AG04450 (cell line): ENCODE measurements around the gene ADAMTSL1. TPM values are rescaled to one million over a fixed set of nuclear protein-coding genes. Genes with fewer than 3 reads are reported as not detected.

Experiments
- CTCF ChIA-PET: fragments of 300-600, 350-600 bp; formaldehyde crosslinking; extraction: SDS; loops from one replicate; lab custom pipeline; 2022; ENCODE audit warnings: antibody characterized with exemption, inconsistent platforms; lab: Charles Lee
- POLR2A ChIA-PET: fragments of 350-600 bp; formaldehyde crosslinking; extraction: SDS; loops from one replicate; lab custom pipeline; 2021; ENCODE audit warnings: antibody characterized with exemption, inconsistent platforms; lab: Yijun Ruan, JAX
- DNase-seq: peaks from one replicate; pipeline ENCODE4 v3.0.0-alpha.2; 2011; ENCODE audit warnings: low read depth, low spot score
- H3K27ac ChIP-seq: one replicate; pipeline ENCODE4 v1.5.1; 2012; ENCODE audit warnings: low read depth, low read length, control low read depth
- H3K27me3 ChIP-seq: one replicate; pipeline ENCODE4 v1.6.0; 2012; ENCODE audit warnings: low read length; ENCODE audit not compliant: control insufficient read depth, insufficient read depth
- H3K4me3 ChIP-seq: 2 replicates; pipeline ENCODE4 v1.5.1; 2011; ENCODE audit warnings: mild to moderate bottlenecking, low read depth, low read length, control low read depth
- H3K9me3 ChIP-seq: 2 replicates; pipeline ENCODE4 v1.5.1; 2012; ENCODE audit warnings: low read length; ENCODE audit not compliant: control insufficient read depth, insufficient read depth
- polyA plus RNA-seq: library from polyadenylated mRNA; depleted of rRNA; stranded (reverse); fragments of >200 nt; gene quantifications from 2 replicates; pipeline ENCODE4 v1.2.3, GENCODE V29; 2011
- TF ChIP-seq, protein P1 (sequence below): IDR thresholded peaks from 2 replicates; pipeline ENCODE4 v1.5.1; 2011; ENCODE audit warnings: low read depth, low read length, control low read depth, inconsistent platforms

The ADAMTSL1 gene
- polyA plus RNA-seq, 1 experiment = 22.2 TPM

GRCh38 chr9:18452276-18452675 is 21.7 kb upstream of the ADAMTSL1 start:
- no peaks in the 10 kb centered on the region for H3K27me3 ChIP-seq
- H3K27ac ChIP-seq = no peak overlapping the region
- CTCF ChIA-PET = interaction anchor here (0.8 to 10.6 kb wide), 6 partner anchors 9 to 576 kb away, joined by 3 to 135 read pairs (median 3); no protein-coding TSS in a partner anchor
- no peak overlapping the region for H3K4me3 ChIP-seq
- H3K9me3 ChIP-seq = no peaks in the 10 kb centered on the region
- TF ChIP-seq, protein P1, sequence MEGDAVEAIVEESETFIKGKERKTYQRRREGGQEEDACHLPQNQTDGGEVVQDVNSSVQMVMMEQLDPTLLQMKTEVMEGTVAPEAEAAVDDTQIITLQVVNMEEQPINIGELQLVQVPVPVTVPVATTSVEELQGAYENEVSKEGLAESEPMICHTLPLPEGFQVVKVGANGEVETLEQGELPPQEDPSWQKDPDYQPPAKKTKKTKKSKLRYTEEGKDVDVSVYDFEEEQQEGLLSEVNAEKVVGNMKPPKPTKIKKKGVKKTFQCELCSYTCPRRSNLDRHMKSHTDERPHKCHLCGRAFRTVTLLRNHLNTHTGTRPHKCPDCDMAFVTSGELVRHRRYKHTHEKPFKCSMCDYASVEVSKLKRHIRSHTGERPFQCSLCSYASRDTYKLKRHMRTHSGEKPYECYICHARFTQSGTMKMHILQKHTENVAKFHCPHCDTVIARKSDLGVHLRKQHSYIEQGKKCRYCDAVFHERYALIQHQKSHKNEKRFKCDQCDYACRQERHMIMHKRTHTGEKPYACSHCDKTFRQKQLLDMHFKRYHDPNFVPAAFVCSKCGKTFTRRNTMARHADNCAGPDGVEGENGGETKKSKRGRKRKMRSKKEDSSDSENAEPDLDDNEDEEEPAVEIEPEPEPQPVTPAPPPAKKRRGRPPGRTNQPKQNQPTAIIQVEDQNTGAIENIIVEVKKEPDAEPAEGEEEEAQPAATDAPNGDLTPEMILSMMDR = no peak
- no peak for DNase-seq
- POLR2A ChIA-PET = no interaction called here

GRCh38 chr9:18456624-18457237 is 17.2 kb upstream of the ADAMTSL1 start:
- no peaks in the 10 kb centered on the region for H3K9me3 ChIP-seq
- TF ChIP-seq, protein P1 = no peak
- H3K27ac ChIP-seq = no peak overlapping the region
- ChIA-PET CTCF (interaction anchor here (1.3 to 10.6 kb wide), 2 partner anchors 14 to 1008 kb away, joined by 3 to 135 read pairs; no protein-coding TSS in a partner anchor), POLR2A (no interaction called here)
- no peak overlapping the region for H3K4me3 ChIP-seq
- no peaks in the 10 kb centered on the region for H3K27me3 ChIP-seq
- DNase-seq = no peak

GRCh38 chr9:18457510-18457909 is 16.4 kb upstream of the ADAMTSL1 start:
- DNase-seq = no peak
- POLR2A ChIA-PET = no interaction called here
- TF ChIP-seq, protein P1 = no peak
- Histone ChIP-seq H3K4me3 (no peak overlapping the region), H3K9me3 (no peaks in the 10 kb centered on the region), H3K27ac (no peak overlapping the region), H3K27me3 (no peaks in the 10 kb centered on the region)
- CTCF ChIA-PET = interaction anchor here (1.3 to 10.6 kb wide), 2 partner anchors 14 to 1008 kb away, joined by 3 to 135 read pairs; no protein-coding TSS in a partner anchor

GRCh38 chr9:18459962-18460584 is 13.9 kb upstream of the ADAMTSL1 start:
- Histone ChIP-seq H3K27me3 (no peaks in the 10 kb centered on the region), H3K9me3 (no peaks in the 10 kb centered on the region), H3K4me3 (no peak overlapping the region), H3K27ac (no peak overlapping the region)
- DNase-seq = no peak
- TF ChIP-seq, protein P1 = no peak
- CTCF ChIA-PET = interaction anchor here (10.6 kb wide), 1 partner anchor 17 kb away, joined by 135 read pairs; no protein-coding TSS in a partner anchor
- POLR2A ChIA-PET = no interaction called here

DNA sequence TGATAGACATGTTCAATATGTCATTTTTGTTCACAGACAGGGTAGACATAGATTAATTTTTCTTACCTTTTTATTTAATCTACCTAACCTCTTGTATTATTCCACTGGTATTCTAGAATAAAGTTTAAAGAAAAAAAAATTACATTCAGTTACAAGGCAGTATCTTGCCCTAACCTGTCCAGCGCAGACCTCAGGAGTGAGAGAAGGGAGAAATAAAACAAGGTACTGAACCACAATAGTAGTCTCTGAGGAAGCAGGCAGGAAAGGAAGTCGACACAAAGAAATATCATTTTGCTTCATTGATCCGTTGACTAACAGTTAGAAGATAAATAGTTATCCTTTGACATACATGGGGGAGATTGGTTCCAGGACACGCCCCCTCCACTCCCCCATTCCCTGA is 12.5 kb upstream of the ADAMTSL1 start:
- Histone ChIP-seq H3K27me3 (no peaks in the 10 kb centered on the region), H3K9me3 (no peaks in the 10 kb centered on the region), H3K27ac (no peak overlapping the region), H3K4me3 (no peak overlapping the region)
- POLR2A ChIA-PET = no interaction called here
- TF ChIP-seq, protein P1 = no peak
- no peak for DNase-seq
- CTCF ChIA-PET = interaction anchor here (1.1 kb wide), 1 partner anchor 19 kb away, joined by 3 read pairs; no protein-coding TSS in a partner anchor
